GM12873 (cell line): ENCODE results near the gene MAGEA9B.
"Not testable (repeated sequence)": the region's sequence is repeated elsewhere in the genome, so short reads cannot be mapped to it uniquely, and the experiment has no call there.

Experiments
- TF ChIP-seq, protein P1 (sequence below): IDR thresholded peaks from 2 replicates; pipeline ENCODE4 v1.5.1; 2012; ENCODE audit warnings: low read depth, mild to moderate bottlenecking, moderate library complexity, low read length, control low read depth; ENCODE audit not compliant: insufficient read depth; ENCODE audit errors: missing control alignments

Gene MAGEA9B

DNA sequence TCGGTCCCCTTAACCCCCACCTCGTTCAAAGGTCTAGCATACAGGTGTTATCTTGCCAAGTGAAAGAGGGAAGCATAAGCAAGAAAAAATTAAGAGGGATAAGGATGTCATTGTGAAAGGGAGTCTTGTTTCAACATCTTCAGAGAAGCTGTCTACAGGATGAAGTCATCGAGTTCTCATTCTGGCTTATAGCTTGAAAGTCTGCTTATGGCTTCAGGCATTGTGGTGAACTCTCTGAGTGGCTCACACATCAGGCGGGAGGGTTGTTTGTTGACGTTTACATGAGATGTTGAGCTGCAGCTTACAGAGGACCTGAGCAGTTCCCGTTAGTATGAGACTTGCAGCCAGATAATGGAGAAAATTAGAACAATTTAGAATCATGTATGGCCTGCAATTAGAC lies 16.6 kb downstream of the MAGEA9B start:
- TF ChIP-seq, protein P1, sequence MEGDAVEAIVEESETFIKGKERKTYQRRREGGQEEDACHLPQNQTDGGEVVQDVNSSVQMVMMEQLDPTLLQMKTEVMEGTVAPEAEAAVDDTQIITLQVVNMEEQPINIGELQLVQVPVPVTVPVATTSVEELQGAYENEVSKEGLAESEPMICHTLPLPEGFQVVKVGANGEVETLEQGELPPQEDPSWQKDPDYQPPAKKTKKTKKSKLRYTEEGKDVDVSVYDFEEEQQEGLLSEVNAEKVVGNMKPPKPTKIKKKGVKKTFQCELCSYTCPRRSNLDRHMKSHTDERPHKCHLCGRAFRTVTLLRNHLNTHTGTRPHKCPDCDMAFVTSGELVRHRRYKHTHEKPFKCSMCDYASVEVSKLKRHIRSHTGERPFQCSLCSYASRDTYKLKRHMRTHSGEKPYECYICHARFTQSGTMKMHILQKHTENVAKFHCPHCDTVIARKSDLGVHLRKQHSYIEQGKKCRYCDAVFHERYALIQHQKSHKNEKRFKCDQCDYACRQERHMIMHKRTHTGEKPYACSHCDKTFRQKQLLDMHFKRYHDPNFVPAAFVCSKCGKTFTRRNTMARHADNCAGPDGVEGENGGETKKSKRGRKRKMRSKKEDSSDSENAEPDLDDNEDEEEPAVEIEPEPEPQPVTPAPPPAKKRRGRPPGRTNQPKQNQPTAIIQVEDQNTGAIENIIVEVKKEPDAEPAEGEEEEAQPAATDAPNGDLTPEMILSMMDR = no peak

DNA sequence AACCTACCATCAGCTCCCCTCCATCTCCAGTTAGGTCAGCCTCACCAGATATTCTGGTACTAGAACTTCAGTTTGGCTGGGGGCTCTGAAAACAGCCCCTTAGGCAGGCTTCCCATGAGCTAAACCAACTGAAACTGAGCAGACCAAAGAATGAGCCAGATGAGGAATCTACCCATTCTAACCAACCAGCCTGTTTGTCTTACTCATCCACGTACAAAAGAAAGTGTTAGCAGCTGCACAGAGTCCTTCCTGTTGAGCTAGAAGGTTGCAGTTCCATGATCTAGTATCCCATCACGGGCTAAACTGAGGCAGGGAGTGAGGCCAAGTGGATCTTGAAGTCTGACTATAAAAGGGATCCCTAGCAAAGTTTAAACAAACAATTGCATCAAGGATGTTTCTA lies 17.5 kb downstream of the MAGEA9B start:
- TF ChIP-seq, protein P1 = no peak

- TF ChIP-seq, protein P1 = no peak
Observed at GRCh38 chrX:149568701-149569296, 18.5 kb downstream of the MAGEA9B start.

DNA sequence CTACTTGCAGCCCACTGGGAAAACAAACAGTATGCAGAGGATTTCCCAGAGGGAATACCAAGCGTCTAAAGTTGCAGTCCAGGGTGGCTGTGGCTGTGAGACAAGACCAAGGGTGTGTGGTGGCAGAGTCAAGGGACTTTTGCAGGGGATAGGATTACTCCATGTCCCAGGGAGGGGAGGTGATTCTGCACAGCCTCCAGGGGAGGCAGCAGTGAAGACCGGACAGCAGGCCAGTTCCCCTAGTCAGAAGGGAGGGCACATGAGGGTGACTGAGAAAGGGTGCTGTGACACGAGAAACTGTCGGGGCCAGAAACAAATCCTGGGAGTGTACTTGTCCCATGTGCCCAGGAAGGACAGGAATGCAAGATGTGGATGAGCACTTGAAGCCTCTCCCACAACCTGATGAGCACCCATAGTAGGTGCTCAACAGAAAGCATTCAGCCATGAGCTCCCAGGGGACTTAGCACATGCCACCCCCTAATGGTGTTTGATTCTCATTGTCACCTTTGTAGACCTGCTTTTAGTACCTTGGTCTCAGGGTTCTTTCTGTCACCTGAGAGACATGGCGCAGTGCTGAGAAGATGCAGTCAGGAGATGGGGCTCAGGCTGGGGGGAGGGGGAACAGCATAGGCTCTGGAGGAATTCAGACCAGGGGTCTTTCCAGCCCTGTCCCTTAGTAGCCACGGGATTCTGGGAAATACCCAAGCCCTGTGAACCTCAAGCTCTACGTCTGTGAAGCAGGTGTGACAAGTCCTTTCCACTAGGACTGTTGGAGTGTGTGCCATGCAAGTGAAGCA lies 19.4 kb downstream of the MAGEA9B start:
- TF ChIP-seq, protein P1 = no peak

- TF ChIP-seq, protein P1 = no peak
Observed at GRCh38 chrX:149563359-149563758, 23.9 kb downstream of the MAGEA9B start.

- TF ChIP-seq, protein P1 = not testable (repeated sequence)
Observed at GRCh38 chrX:149549701-149550100, 37.6 kb downstream of the MAGEA9B start, which contains the start of gene HSFX3. TSS of gene HSFX3 (minus strand) at chrX:149549924. CDS start at chrX:149549852, 72 bp downstream.

DNA sequence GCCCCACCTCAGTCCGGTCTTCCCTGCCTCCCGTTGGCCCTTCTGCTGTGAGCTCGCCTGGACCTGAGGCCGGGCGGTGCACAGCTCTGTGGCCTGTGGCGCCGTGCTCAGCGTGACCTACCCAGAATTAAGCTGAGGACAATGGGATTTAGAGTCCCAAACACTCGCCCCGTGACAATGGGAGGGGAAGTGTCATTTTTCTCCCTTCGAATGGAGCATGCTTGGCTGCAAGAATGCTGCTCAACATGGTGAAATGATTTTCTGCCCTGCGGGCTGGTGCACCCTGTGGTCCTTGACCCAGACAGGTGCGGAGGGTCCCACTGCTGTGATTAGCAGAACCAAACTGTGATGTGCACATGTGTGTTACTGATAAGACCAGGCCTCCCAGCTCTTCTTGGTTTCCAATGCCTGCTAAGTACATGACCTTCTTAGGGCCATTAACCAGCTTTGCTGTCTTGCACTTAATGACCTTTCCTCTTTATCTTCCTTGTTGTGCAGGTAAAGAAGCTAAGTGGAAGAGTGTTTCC lies 45.7 kb downstream of the MAGEA9B start:
- TF ChIP-seq, protein P1 = no peak
